GM12873 (cell line): ENCODE measurements around the gene DIP2C.

ENCODE experiments used
- CTCF ChIP-seq: IDR thresholded peaks from 2 replicates; pipeline ENCODE4 v1.5.1; 2012; ENCODE audit warnings: low read depth, mild to moderate bottlenecking, moderate library complexity, low read length, control low read depth; ENCODE audit not compliant: insufficient read depth; ENCODE audit errors: missing control alignments

Gene DIP2C

GRCh38 chr10:533611-534010 is 155.9 kb downstream of the DIP2C start:
- no peak for TF ChIP-seq CTCF

GRCh38 chr10:533186-533585 is 156.3 kb downstream of the DIP2C start:
- TF ChIP-seq CTCF, result no peak

- TF ChIP-seq CTCF, result no peak
Measured at GRCh38 chr10:531541-531940, 157.9 kb downstream of the DIP2C start.

- no peak for TF ChIP-seq CTCF
Measured at GRCh38 chr10:530717-531116, 158.8 kb downstream of the DIP2C start.

- TF ChIP-seq CTCF, result no peak
Measured at GRCh38 chr10:529468-530230, 159.8 kb downstream of the DIP2C start.

GRCh38 chr10:528173-529165 is 161.0 kb downstream of the DIP2C start:
- no peak for TF ChIP-seq CTCF

GRCh38 chr10:527416-527815 is 162.1 kb downstream of the DIP2C start:
- no peak for TF ChIP-seq CTCF
